Measurements from ENCODE around the gene KNSTRN.

- no peak for TF ChIP-seq CTCF (IDR thresholded peaks at IDR 0.05 in 8 of 11, conservative IDR thresholded peaks at IDR 0.05 in 3 of 11)
- TF ChIP-seq POLR2A (IDR thresholded peaks at IDR 0.05), result no peak
Observed at GRCh38 chr15:40427188-40427587, 44.7 kb downstream of the KNSTRN start.

Data from spleen (tissue), 7 donors.